Mucosa of rectum (tissue), 2 donors: Measurements from ENCODE around the gene SNRNP48.

ENCODE experiments used
- H3K27ac ChIP-seq, 2 donors: one replicate each; pipeline ENCODE4 v1.7.0; 2013; ENCODE audit warnings: inconsistent platforms in 2 of 2, low read depth in 2 of 2, low read length in 2 of 2
- H3K27me3 ChIP-seq, 2 donors: one replicate each; pipeline ENCODE4 v1.7.0; 2013; ENCODE audit warnings: low read length in 2 of 2; ENCODE audit not compliant: control insufficient read depth in 2 of 2, insufficient read depth in 2 of 2
- H3K36me3 ChIP-seq, 2 donors: one replicate each; pipeline ENCODE4 v1.7.0; 2013; ENCODE audit warnings: low read length in 2 of 2; ENCODE audit not compliant: control insufficient read depth in 2 of 2, insufficient read depth in 2 of 2
- H3K4me1 ChIP-seq, 2 donors: one replicate each; pipeline ENCODE4 v1.7.0; 2013; ENCODE audit warnings: low read length in 2 of 2, mild to moderate bottlenecking in 1 of 2; ENCODE audit not compliant: control insufficient read depth in 2 of 2, insufficient read depth in 2 of 2
- H3K4me3 ChIP-seq, 2 donors: one replicate each; pipeline ENCODE4 v1.7.0; 2013; ENCODE audit warnings: low read length in 2 of 2
- H3K9ac ChIP-seq, 2 donors: one replicate each; pipeline ENCODE4 v1.7.0; 2013; ENCODE audit warnings: low read length in 2 of 2, low read depth in 1 of 2, mild to moderate bottlenecking in 1 of 2
- H3K9me3 ChIP-seq, 2 donors: one replicate each; pipeline ENCODE4 v1.7.0; 2013; ENCODE audit warnings: low read length in 2 of 2; ENCODE audit not compliant: control insufficient read depth in 2 of 2
- donor health status: healthy.
- donor health status: Normal muscosa, but diverticular disease.

SNRNP48 gene

DNA sequence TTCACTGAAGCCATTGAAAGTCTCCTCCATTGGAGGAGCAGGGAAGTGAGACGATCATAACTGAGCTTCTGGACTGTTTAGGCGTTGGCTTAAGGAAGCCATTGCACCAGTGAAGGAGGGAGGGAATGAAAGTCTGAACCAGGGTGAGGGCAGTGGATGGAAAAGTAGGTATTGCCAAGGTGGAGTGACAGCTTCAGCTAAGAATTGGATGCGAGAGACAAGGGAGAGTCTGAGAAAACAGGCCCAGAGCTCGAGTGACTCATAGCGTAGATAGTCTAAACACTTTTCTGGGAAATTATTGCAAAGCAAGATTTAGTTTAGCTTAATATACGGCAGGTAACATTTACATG, 44.0 kb upstream of the SNRNP48 start:
- no peaks in the 10 kb centered on the region for H3K36me3 ChIP-seq
- H3K9me3 ChIP-seq = no peaks in the 10 kb centered on the region
- H3K27ac ChIP-seq = peak overlapping the region; percentile 19 to 93
- H3K4me1 ChIP-seq = peaks cover 27 to 44% of the 10 kb centered on the region in 2 donors
- H3K27me3 ChIP-seq = peaks cover 4 to 5% of the 10 kb centered on the region in 2 donors
- peak overlapping the region in 1 of 2 donors; percentile 32 for H3K9ac ChIP-seq
- H3K4me3 ChIP-seq = no peak overlapping the region

DNA sequence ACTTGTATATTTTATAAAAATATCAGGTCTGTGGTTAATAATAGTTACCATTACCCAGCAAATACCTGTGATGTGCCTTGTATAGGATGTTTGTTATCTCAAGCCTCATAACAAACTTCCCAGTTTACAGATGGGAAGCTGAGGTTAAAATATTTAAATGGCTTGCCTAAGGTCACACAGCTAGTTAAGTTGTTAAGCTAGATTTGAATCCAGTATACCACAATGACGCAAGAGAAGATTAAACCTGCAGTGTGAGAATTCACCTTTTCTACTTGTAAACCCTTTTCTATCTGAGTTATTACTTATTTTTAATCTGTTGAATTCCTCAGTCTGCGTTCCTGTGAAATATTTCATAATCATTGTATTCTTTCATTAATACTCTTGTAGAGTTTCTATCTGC, 43.6 kb upstream of the SNRNP48 start:
- H3K27ac ChIP-seq = peak overlapping the region; percentile 89 to 93
- no peak overlapping the region for H3K4me3 ChIP-seq
- H3K36me3 ChIP-seq = no peaks in the 10 kb centered on the region
- H3K9ac ChIP-seq = no peak overlapping the region
- no peaks in the 10 kb centered on the region for H3K9me3 ChIP-seq
- peaks cover 4 to 5% of the 10 kb centered on the region in 2 donors for H3K27me3 ChIP-seq
- peaks cover 26 to 44% of the 10 kb centered on the region in 2 donors for H3K4me1 ChIP-seq

DNA sequence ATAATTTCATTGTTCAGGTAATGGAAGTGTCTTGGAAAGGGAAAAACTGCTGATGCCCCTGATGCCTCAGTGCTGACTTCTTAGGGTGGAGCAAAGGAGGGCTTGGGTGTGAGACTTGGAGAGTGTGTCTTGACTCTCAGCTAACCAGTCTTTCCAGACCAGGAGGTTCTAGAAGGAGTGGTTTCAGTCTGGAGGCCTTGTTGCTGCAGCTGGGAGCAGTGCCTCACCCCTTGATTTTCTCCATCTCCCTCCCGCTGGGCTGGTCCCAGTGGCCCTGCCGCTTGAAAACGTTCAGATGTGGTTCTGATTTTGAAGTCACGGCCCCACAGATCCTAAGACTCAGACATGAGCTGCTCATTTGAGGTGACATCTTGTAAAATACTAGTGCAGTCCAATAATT, 43.1 kb upstream of the SNRNP48 start:
- Histone ChIP-seq H3K9ac (peak overlapping the region in 1 of 2 donors; percentile 6), H3K36me3 (peaks cover 0 to 4% of the 10 kb centered on the region in 2 donors), H3K4me3 (no peak overlapping the region), H3K4me1 (peaks cover 26 to 44% of the 10 kb centered on the region in 2 donors), H3K9me3 (no peaks in the 10 kb centered on the region), H3K27me3 (peaks cover under 1 to 4% of the 10 kb centered on the region in 2 donors), H3K27ac (peak overlapping the region; percentile 89 to 93)

DNA sequence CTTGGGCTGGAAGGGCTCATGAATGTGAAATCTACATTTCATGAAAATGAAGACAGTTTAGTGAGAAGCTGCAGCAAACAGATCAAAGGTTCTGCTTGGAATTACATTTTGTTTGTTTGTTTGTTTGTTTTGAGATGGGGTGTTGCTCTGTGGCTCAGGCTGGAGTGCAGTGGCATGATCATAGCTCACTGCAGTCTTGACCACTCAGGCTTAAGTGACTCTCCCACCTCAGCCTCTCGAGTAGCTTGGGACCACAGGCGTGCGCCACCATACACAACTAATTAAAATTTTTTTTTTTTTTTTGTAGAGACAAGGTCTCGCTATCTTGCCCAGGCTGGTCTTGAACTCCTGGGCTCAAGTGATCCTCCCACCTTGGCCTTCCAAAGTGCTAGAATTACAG, 42.7 kb upstream of the SNRNP48 start:
- Histone ChIP-seq H3K9me3 (no peaks in the 10 kb centered on the region), H3K27ac (peak overlapping the region; percentile 89 to 93), H3K4me3 (no peak overlapping the region), H3K27me3 (peaks cover 0 to 4% of the 10 kb centered on the region in 2 donors), H3K36me3 (peaks cover 0 to 4% of the 10 kb centered on the region in 2 donors), H3K9ac (peak overlapping the region in 1 of 2 donors; percentile 6), H3K4me1 (peaks cover 26 to 44% of the 10 kb centered on the region in 2 donors)

DNA sequence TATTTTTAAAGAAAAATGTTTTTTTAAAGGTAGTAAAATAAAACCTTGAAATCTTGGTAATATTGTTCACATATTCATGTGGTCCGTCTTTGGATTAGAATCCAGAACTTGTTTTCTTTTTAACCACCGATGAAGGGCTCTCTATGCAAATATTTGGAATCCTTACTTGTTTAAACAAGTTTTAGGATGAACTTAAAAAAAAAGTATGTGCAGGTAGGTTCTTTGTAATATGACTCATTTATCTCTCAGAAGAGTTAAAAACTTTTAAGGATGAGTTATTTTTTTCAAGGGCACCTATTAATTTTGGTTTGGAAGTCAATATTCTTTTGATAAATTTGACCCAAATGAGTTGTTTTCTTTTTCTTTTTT, 39.6 kb upstream of the SNRNP48 start:
- Histone ChIP-seq H3K9me3 (no peaks in the 10 kb centered on the region), H3K27me3 (peaks cover 0 to 4% of the 10 kb centered on the region in 2 donors), H3K4me1 (peaks cover 19 to 41% of the 10 kb centered on the region in 2 donors), H3K36me3 (peaks cover 0 to 4% of the 10 kb centered on the region in 2 donors), H3K4me3 (no peak overlapping the region), H3K9ac (no peak overlapping the region), H3K27ac (peak overlapping the region; percentile 19 to 38)

DNA sequence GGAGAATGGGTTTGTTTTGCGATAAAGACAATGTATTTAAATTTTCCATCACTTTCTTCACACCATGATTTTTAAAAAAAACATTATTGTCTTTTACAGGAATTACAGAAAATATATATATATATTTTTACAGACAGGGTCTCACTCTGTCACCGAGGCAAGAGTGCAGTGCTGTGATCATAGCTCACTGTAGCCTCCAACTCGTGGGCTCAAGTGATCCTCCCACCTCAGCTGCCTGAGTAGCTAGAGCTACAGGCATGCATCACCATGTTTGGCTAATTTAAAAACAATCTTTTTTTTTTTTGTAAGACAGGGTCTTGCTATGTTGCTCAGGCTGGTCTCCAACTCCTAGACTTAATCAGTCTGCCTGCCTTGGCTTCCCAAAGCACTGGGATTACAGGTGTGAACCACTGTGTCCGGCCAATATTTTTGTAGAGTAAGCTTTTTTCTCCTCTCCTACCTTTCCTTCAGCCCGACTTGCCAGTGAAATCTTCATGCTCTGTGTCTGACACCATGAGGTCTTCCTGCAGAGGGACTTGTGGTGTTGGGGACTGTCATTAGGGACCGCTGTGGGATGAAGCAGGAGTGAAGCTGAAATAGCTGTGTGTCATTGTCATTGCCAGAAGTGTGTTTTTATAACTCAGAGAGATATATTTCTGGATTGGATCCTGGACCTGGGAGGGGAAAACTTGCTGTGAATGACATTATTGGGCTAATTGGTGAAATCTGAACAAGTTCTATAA, 35.3 kb upstream of the SNRNP48 start:
- H3K9me3 ChIP-seq = no peaks in the 10 kb centered on the region
- H3K36me3 ChIP-seq = peaks cover 15 to 29% of the 10 kb centered on the region in 2 donors
- H3K9ac ChIP-seq = no peak overlapping the region
- H3K27ac ChIP-seq = no peak overlapping the region
- no peaks in the 10 kb centered on the region for H3K27me3 ChIP-seq
- peaks cover 4 to 9% of the 10 kb centered on the region in 2 donors for H3K4me1 ChIP-seq
- H3K4me3 ChIP-seq = no peak overlapping the region

DNA sequence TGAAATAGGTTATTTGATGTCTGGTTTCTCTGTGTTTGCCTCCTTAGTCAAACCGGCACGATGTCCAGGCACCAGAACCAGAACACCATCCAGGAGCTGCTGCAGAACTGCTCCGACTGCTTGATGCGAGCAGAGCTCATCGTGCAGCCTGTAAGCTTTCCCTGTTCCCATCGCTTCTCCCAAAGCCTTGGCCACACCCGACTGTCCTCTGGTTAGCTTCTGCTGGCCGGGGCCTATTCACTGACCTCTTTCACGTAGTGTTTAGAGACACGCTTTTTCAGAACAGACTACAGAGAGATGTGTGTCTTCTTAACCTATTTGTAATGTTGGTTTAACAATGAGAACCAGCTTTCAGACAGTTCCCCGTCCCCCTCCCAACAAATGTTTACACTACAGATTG, 34.3 kb upstream of the SNRNP48 start:
- Histone ChIP-seq H3K27ac (no peak overlapping the region), H3K9me3 (no peaks in the 10 kb centered on the region), H3K36me3 (peaks cover 20 to 33% of the 10 kb centered on the region in 2 donors), H3K4me1 (peaks cover 0 to 9% of the 10 kb centered on the region in 2 donors), H3K9ac (no peak overlapping the region), H3K4me3 (no peak overlapping the region), H3K27me3 (no peaks in the 10 kb centered on the region)

DNA sequence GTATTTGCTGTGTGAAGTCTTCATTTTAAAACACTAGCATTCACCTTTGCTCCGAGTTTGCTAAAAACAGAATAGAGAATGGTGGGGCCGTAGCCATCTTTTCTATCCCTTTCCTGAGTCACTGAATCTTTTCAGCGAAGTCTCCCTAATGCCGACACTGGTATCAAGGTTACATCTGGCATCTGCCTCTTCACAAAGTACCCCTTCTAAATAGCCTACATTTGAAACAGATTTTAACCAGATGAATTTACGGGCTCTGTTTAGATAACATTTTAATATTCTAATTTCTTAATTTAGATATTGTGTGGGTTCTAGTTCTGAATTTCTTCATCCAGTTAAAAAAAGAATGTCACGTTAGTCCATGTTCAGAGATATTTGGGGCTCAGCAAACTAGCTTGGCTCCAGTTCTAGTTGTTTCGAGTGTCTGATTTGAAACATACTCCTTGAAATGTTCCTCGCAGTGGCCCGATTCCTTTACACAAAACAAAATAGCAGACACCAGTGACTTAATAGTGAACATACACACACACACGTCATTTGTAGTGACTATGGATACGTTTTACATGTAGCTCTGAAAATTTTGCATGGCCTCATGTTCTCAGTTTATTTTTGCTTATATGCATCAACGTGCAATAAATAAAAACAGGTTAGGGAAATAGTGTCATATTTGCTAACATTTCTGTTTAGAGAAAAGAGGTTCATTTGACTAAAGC, 33.4 kb upstream of the SNRNP48 start:
- H3K36me3 ChIP-seq = peaks cover 20 to 32% of the 10 kb centered on the region in 2 donors
- no peak overlapping the region for H3K4me3 ChIP-seq
- H3K9me3 ChIP-seq = no peaks in the 10 kb centered on the region
- H3K27me3 ChIP-seq = peaks cover 0 to 2% of the 10 kb centered on the region in 2 donors
- H3K9ac ChIP-seq = no peak overlapping the region
- H3K4me1 ChIP-seq = peaks cover 0 to 14% of the 10 kb centered on the region in 2 donors
- no peak overlapping the region for H3K27ac ChIP-seq

DNA sequence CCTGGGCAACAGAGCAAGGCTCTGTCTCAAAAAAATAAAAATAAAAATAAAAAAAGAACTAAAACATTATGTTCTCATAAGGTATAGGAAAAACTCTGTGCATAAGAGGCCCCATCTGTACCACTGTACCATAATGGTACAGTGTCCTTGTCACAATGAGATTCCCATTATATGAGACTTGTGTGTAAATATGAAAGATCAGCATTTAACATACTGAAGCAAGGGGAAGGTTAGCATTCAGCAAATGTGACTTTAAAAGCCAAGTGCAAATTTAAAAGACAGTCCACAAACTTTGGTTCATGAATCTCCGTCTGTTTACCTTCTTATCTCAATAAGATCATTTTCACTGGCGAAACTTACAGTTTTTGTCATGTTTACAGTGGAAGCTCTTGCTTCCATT, 32.3 kb upstream of the SNRNP48 start:
- Histone ChIP-seq H3K27ac (no peak overlapping the region), H3K27me3 (peaks cover 0 to 4% of the 10 kb centered on the region in 2 donors), H3K4me1 (peaks cover 0 to 14% of the 10 kb centered on the region in 2 donors), H3K9ac (no peak overlapping the region), H3K36me3 (peaks cover 20 to 31% of the 10 kb centered on the region in 2 donors), H3K9me3 (no peaks in the 10 kb centered on the region), H3K4me3 (no peak overlapping the region)

DNA sequence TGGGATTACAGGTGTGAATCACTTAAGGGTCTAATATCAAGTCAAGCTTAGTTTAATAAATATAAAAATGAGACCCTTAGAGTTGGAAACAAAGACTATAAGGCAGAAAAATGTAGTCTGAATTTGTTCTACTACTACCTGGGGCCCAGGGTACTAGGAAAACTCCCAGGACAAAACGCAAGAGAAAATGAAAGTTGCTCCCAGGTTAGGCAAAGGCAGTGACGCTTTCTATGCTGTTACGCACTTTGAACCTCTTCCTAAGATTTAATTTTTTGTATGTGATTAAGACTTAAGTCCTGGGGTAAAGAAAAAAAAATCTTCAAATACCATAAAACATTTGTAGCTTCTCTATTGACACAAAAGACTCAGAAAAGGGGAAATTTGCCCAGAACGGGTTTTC, 31.2 kb upstream of the SNRNP48 start:
- Histone ChIP-seq H3K9me3 (no peaks in the 10 kb centered on the region), H3K4me3 (no peak overlapping the region), H3K9ac (no peak overlapping the region), H3K27me3 (peaks cover 0 to 4% of the 10 kb centered on the region in 2 donors), H3K27ac (no peak overlapping the region), H3K36me3 (peaks cover 31 to 42% of the 10 kb centered on the region in 2 donors), H3K4me1 (peaks cover 0 to 14% of the 10 kb centered on the region in 2 donors)
